ENCODE data around the gene WDR62. TPM values are rescaled to one million over a fixed set of nuclear protein-coding genes. Genes with fewer than 3 reads are reported as not detected.
A peak's percentile ranks its signal among the peaks of the same experiment; 100 is the strongest.
"Not testable (repeated sequence)": the region's sequence is repeated elsewhere in the genome, so short reads cannot be mapped to it uniquely, and the experiment has no call there.

The WDR62 gene
- total RNA-seq, 1 donor from 2014 or later: 0.32 TPM

- no peak for DNase-seq (ENCODE audit: low spot score)
Measured at GRCh38 chr19:36106991-36107390, 52.3 kb downstream of the WDR62 start.

DNA sequence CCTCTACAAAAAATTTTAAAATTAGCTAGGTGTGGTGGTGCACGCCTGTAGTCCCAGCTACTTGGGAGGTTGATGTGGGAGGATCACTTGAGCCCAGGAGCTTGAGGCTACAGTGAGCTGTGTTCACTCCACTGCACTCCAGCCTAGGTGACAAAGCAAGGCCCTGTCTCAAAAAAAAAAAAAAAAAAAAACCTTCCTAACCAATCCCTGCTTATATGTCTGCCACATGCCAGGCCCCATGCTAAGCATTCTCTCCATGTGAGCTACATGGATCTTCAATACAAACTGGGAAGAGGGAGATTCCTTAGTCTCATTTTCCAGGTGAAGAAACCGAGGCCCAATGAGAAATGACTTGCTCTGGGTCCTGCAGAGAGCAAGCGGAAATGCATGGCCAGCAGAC, 54.0 kb downstream of the WDR62 start:
- DNase-seq (ENCODE audit: low spot score): no peak

DNA sequence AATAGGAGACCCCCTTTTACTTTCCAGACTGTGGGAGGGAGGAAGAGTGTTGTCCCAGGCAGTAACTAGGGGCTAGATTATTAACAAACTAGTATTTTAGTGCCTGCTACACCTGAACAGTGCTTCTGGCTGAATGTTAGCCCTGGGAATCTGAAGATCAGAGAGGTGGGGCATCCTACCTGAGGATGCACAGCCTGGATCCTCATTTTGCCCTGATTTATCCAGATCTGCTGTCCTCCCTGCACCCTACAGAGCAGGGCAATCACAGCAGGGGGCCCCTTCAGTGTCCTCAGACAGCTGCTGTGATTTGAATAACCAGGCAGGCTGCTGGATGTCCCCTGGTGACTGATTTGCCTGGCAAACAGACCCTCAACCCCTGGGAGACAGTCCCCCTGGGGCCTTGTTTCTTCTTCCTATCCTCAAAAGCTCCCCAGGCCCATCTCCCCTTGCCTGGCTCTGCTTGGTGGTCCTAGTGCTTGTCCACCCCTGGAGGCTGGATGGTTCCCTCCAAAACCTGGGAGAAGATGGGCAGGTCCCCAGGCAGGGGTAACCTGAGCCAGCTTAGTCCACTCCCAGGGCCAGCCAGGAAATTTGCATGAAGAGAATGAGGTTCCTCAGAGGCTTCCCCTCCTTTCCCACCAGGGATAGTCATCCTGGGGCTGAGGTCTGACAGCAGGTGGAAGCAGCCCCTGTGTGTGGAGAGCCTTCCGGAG, 55.9 kb downstream of the WDR62 start, which contains the start of gene OVOL3:
TSS of gene OVOL3 (plus strand) at position 657 of the 713 bp plus-strand sequence. CDS start 60 bp downstream, outside the sequence.
- no peak for DNase-seq (ENCODE audit: low spot score)

GRCh38 chr19:36111200-36111539, 56.5 kb downstream of the WDR62 start:
- DNase-seq (ENCODE audit: low spot score): no peak

GRCh38 chr19:36112678-36113077, 58.0 kb downstream of the WDR62 start:
- DNase-seq (ENCODE audit: low spot score): no peak

GRCh38 chr19:36113425-36113824, 58.7 kb downstream of the WDR62 start:
- DNase-seq (ENCODE audit: low spot score): no peak

DNA sequence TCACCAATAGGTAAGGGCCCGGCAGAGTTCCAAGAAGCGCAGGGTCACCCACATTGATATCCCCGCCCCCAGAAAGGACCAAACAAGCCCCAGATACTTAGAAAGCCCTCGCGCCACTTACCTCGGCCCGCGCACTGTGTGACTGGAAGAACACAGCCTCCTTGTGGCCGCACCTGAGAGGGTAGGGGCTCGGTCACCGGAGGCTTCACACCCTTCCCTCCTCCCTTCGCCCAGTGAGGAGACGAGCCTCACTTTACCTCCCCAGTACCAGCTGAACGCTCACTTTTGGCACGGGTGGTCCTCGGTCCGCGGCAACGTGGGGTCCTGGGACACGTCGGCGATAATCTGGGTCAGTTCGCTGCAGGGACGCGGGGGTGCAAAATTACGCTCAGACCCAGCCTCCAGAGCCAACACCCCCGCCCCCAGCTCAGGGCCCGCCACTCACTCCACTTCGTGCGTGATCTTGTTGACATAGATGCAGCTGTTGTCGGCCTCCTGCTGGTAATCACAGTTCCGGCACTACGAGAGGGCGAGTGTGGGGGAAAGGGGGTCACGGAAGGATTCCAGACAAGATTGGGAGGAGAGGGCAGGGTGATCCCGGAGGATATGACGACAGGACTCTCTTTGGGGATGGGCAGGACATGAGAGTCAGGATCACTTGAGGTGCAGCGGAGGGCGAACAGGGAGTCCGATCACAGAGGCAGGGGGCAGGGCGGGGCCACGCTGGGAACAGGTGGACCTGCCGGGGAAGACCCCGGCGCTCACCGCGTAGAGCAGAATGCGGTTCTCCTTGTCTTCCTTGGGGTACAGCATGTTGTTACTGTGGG, 59.4 kb downstream of the WDR62 start:
- no peak for DNase-seq (ENCODE audit: low spot score)

GRCh38 chr19:36114721-36115452, 60.2 kb downstream of the WDR62 start, which contains the start of gene POLR2I:
TSS of gene POLR2I (minus strand) at chr19:36114875. CDS start at chr19:36114856, 19 bp downstream.
- DNase-seq (ENCODE audit: low spot score): peak; percentile 99

GRCh38 chr19:36115453-36116343, 61.0 kb downstream of the WDR62 start, which contains the start of gene TBCB:
TSS of gene TBCB (plus strand) at chr19:36115468. CDS start at chr19:36115561, 93 bp downstream.
- peak; percentile 95 for DNase-seq (ENCODE audit: low spot score)

GRCh38 chr19:36116344-36116637, 61.6 kb downstream of the WDR62 start:
- no peak for DNase-seq (ENCODE audit: low spot score)

DNA sequence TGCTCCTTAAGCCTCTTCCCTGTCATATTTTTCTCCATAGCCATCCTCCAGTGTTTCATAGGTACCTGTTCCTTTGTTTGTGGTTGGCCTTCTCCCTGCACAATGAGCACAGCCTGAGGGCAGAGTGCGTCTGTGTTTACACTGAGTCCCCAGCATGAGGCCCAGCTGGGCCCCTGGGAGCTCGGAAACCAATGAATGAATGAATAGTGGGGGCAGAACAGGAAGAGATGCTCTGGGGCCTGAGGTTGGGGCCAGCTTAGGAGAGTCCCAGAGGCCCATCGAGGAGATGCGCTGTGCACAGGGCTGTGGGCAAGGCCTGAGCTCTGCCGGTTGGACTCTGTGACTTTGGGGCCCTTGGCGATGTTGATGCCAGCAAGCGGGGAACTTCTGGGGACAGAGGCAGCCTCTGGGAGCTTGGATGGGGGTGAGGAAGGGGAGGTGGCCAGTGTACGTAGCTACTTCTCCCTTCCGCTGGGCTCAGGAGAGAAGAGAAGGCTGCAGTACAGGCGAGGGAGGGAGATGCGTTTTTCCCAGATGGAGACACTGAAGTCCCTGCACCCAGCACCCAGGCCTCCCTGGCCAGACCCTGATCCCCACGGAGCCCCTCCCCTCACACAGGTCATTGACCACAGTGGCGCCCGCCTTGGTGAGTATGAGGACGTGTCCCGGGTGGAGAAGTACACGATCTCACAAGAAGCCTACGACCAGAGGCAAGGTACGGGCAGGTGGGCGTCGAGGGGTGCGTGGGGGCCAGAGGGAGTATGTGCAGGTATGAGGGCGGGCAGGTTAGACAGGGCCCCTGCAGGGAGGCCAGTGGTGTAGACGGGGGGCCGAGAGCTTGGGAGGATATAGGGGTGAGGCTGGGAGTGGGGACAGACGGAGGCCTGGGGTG, 65.6 kb downstream of the WDR62 start:
- DNase-seq (ENCODE audit: low spot score): no peak

DNA sequence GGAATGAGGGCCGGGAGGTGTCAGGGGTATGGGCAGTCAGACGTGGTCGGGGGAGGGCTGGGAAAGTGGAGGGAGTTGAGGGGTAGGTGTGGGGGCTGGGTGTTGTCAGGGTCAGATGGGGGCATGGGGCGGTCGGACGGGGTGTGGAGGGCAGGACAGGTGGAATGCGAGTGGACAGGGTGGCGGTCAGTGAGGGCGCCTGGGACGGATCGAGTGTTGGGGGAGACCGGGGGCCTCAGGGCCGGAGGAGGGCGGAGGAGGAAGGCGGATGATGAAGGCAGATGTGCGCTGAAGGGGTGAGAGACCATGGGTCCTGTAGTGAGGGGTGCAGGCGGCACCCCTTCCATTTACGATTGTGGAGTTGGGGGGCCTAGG, 66.3 kb downstream of the WDR62 start:
- no peak for DNase-seq (ENCODE audit: low spot score)

DNA sequence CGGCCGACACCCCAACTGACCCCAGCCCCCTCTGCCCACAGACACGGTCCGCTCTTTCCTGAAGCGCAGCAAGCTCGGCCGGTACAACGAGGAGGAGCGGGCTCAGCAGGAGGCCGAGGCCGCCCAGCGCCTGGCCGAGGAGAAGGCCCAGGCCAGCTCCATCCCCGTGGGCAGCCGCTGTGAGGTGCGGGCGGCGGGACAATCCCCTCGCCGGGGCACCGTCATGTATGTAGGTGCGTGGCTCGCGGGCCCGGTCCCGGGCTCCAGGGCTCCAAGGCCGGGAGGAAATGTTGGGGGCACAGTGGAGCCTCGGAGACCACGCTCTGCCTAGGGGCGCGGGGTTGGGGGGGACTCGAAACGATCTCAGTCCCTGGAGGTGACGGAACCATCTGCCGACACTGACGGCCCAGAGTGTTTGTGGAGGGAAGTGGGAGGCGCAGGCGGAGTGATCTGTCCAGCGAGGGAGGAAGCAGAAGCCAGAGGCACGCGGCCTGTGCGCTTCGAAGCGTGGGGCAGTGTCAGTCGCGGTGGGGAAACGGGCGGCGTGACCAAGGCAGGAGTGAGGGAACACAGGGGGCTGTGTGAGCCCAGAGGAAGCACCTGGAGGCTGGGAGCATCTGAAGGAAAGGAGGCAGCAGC, 66.9 kb downstream of the WDR62 start:
- DNase-seq (ENCODE audit: low spot score): no peak

DNA sequence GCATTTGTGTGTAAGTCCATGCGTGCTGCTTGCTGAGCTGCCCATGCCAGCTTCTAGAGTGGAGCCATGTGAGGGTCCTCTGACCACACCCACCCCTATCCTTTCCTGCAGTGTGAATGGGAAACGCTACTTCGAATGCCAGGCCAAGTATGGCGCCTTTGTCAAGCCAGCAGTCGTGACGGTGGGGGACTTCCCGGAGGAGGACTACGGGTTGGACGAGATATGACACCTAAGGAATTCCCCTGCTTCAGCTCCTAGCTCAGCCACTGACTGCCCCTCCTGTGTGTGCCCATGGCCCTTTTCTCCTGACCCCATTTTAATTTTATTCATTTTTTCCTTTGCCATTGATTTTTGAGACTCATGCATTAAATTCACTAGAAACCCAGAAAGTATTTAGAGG, 70.9 kb downstream of the WDR62 start:
- no peak for DNase-seq (ENCODE audit: low spot score)

- no peak for DNase-seq (ENCODE audit: low spot score)
Measured at GRCh38 chr19:36128392-36128736, 73.7 kb downstream of the WDR62 start.

- DNase-seq (ENCODE audit: low spot score): not testable (repeated sequence)
Measured at GRCh38 chr19:36131221-36131620, 76.5 kb downstream of the WDR62 start.

DNA sequence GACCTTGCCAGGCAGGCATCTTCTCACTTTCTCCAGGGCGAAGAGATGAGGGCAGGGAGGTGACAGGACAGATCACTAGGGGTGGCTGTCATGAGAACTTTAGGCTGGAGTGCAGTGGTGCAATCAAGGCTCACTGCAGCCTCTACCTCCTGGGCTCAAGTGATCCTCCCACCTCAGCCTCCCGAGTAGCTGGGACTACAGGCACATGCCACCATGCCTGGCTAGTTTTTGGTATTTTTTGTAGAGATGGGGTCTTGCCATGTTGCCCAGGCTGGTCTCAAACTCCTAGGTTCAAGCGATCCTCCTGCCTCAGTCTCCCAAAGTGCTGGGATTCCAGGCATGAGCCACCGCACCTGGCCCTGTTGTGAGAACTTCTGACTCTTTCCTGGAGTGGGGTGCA, 80.2 kb downstream of the WDR62 start:
- DNase-seq (ENCODE audit: low spot score): not testable (repeated sequence)

DNA sequence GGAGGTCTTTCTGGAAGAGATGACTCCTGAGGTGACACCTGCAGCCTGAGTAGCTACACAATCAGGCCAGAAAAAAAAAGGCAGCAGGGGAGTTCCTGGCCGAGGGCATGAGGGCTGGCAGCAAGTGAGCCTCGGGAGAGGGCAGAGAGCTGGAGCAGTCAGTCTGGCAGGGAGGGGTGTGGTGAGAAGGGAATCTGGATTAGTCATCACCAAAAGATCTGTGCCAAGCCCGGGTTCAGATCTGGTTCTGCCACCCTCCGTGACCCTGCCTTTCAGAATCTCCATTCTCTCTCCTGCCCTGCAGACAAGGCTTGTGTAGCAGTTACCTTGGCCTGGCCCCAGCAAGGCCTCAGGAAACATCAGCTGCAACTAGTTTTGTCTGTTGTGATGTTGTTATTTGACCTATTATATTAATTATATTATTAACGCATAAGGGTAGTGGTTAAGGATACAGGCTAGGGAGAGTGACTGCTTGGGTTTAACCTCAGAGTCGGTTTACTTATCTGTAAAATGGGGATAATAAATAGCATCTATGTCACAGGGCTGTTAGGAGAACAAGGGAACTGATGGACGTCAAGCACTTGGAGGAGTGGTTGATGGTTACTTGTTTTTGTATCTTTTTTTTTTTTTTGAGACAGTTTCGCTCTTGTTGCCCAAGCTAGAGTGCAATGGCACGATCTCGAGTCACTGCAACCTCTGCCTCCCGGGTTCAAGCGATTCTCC, 82.4 kb downstream of the WDR62 start:
- no peak for DNase-seq (ENCODE audit: low spot score)

DNA sequence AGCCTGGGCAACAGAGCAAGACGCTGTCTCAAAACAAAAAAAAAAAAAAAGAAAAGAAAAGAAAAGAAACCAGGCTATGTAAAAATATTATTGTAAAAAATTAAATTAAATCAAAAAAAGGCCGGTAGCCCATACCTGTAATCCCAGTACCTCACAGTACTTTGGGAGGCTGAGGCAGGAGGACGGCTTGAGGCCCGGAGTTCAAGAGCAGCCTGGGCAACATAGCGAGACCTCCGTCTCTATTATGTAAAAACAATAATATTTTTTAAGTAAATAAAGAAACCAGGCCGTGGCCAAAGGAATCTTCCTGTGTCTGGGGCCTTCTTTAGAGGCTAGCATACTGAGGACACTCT, 84.4 kb downstream of the WDR62 start:
- DNase-seq (ENCODE audit: low spot score): no peak
